ENCODE results near the gene NAPA. TPM values are rescaled to one million over a fixed set of nuclear protein-coding genes. Genes with fewer than 3 reads are reported as not detected.

Gene NAPA
- polyA plus RNA-seq, 1 donor from 2014 or later, result 100 TPM

- Histone ChIP-seq H3F3A (ENCODE audit: insufficient read depth, low read length, poor library complexity, severe bottlenecking) (no peaks in the 10 kb centered on the region), H3K4me2 (ENCODE audit: low read length) (peak overlapping the region; percentile 49), H3K4me3 (ENCODE audit: low read length) (peak overlapping the region; percentile 82), H3K36me3 (ENCODE audit: insufficient read depth, low read length) (no peaks in the 10 kb centered on the region), H3K79me2 (replicated peaks; ENCODE audit: insufficient read depth, low read length) (no peaks in the 10 kb centered on the region), H3K9ac (ENCODE audit: low read length) (peak overlapping the region; percentile 82), H3K27ac (ENCODE audit: low read length) (peak overlapping the region; percentile 27), H3K9me3 (ENCODE audit: low read length) (no peaks in the 10 kb centered on the region), H3K9me2 (ENCODE audit: insufficient read depth, low read length) (no peaks in the 10 kb centered on the region), H3K27me3 (ENCODE audit: insufficient read depth, low read depth, low read length) (no peaks in the 10 kb centered on the region), H4K20me1 (ENCODE audit: insufficient read depth) (no peaks in the 10 kb centered on the region), H2AFZ (ENCODE audit: low read depth, low read length) (peak overlapping the region; percentile 72)
- TF ChIP-seq TAF1 (IDR thresholded peaks at IDR 0.05; ENCODE audit: low read depth) (no peak), REST (IDR thresholded peaks at IDR 0.05; ENCODE audit: borderline replicate concordance) (no peak), MXI1 (conservative IDR thresholded peaks at IDR 0.05; ENCODE audit: poor library complexity, severe bottlenecking) (no peak), CTCF (IDR thresholded peaks at IDR 0.05; ENCODE audit: poor library complexity, severe bottlenecking) (no peak), POLR2AphosphoS5 (IDR thresholded peaks at IDR 0.05) (no peak), EZH2 (IDR thresholded peaks at IDR 0.05; ENCODE audit: borderline replicate concordance, insufficient read depth, low read length, poor library complexity, severe bottlenecking) (no peak), EP300 (conservative IDR thresholded peaks at IDR 0.05; ENCODE audit: poor library complexity, severe bottlenecking) (no peak), RAD21 (conservative IDR thresholded peaks at IDR 0.05) (no peak), SMC3 (conservative IDR thresholded peaks at IDR 0.05; ENCODE audit: poor library complexity) (no peak)
These were observed 43.5 kb downstream of the NAPA start for GRCh38 chr19:47471381-47471732.

- no peak overlapping the region for H2AFZ ChIP-seq (ENCODE audit: low read depth, low read length)
- H3K36me3 ChIP-seq (ENCODE audit: insufficient read depth, low read length), result no peaks in the 10 kb centered on the region
- no peaks in the 10 kb centered on the region for H3K79me2 ChIP-seq (replicated peaks; ENCODE audit: insufficient read depth, low read length)
- no peaks in the 10 kb centered on the region for H3K9me3 ChIP-seq (ENCODE audit: low read length)
- H3K27me3 ChIP-seq (ENCODE audit: insufficient read depth, low read depth, low read length), result no peaks in the 10 kb centered on the region
- TF ChIP-seq EP300 (conservative IDR thresholded peaks at IDR 0.05; ENCODE audit: poor library complexity, severe bottlenecking), result no peak
- TF ChIP-seq MXI1 (conservative IDR thresholded peaks at IDR 0.05; ENCODE audit: poor library complexity, severe bottlenecking), result no peak
- TF ChIP-seq REST (IDR thresholded peaks at IDR 0.05; ENCODE audit: borderline replicate concordance), result no peak
- no peak overlapping the region for H3K27ac ChIP-seq (ENCODE audit: low read length)
- H3K9ac ChIP-seq (ENCODE audit: low read length), result peak overlapping the region; percentile 82
- no peaks in the 10 kb centered on the region for H4K20me1 ChIP-seq (ENCODE audit: insufficient read depth)
- no peaks in the 10 kb centered on the region for H3K9me2 ChIP-seq (ENCODE audit: insufficient read depth, low read length)
- H3K4me3 ChIP-seq (ENCODE audit: low read length), result peak overlapping the region; percentile 82
- peak overlapping the region; percentile 49 for H3K4me2 ChIP-seq (ENCODE audit: low read length)
- no peaks in the 10 kb centered on the region for H3F3A ChIP-seq (ENCODE audit: insufficient read depth, low read length, poor library complexity, severe bottlenecking)
These were observed 44.2 kb downstream of the NAPA start for GRCh38 chr19:47470447-47471195.
